Activated CD4-positive, alpha-beta T cell treated with anti-CD3 and anti-CD28 coated beads, Interleukin-2, amount 50 U/mL, for 24 hours (primary cell): ENCODE data around the gene SMIM26.
"Not testable (repeated sequence)": the region's sequence is repeated elsewhere in the genome, so short reads cannot be mapped to it uniquely, and the experiment has no call there.

Source experiments
- DNase-seq, 2 donors: peaks; one replicate each; pipeline ENCODE4 v3.0.0-alpha.2; 2020; ENCODE audit warnings: low read depth in 1 of 2, low spot score in 1 of 2

The SMIM26 gene, protein sequence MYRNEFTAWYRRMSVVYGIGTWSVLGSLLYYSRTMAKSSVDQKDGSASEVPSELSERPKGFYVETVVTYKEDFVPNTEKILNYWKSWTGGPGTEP

DNA sequence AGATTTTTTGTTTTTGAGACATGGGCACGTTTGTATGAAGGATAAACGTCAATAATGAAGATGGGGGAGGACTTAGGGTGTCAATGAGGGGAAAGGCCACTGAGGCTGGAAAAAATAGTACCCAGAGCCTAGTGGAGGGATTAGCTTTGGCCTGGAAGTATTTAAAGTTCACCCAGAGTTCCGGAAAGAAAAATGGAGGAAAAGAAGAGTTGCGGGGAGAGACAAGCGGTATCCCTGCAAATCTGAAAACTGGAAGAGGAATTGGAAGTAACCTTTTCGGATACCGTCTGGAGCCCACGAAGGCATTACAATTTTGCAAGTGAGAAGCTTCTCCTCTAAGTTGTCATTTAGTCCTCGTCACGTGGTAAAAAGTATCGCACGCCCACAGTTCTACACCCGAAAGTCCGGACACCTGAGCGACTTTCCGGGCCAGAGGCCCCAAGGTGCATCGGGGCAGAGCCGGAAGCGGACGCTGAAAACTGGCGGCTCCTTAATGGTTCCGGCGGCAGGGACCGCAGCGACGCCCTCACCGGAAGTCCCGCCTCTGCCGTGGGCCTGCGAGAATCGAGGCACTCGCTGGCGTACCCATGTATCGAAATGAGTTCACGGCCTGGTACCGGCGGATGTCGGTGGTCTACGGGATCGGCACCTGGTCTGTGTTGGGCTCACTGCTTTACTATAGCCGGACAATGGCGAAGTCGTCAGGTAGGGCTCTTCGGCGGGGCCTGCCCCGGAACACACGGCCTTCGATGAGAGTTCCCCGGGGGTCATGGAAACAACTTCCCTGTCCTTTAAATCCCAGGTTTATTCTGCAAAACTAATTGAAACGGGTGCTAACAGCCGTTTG is at the start of gene SMIM26:
TSS of gene SMIM26 (plus strand) at position 541 of the 847 bp plus-strand sequence. CDS start at position 588, 47 bp downstream.
- peak; percentile 85 to 90 for DNase-seq

DNA sequence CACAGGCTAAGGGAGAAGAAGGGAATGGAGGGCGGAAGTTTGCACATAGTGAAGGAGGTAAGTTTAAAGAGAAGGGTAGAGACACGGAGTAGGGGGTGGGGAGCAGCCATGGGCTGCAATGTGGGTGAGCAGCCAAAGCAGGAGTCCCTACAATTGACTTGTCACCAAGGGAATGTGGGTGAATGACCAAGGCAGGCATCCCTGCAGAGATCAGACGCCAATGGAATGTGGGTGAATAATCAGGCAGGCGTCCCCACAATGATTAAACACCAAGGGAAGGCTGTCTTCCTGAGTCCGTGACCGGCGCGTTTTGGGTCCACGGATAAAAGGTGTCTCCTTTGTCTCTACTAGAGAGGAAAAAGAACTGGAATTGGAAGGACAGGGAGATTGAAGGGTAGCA is 45.2 kb upstream of the SMIM26 start:
- not testable (repeated sequence) for DNase-seq

DNA sequence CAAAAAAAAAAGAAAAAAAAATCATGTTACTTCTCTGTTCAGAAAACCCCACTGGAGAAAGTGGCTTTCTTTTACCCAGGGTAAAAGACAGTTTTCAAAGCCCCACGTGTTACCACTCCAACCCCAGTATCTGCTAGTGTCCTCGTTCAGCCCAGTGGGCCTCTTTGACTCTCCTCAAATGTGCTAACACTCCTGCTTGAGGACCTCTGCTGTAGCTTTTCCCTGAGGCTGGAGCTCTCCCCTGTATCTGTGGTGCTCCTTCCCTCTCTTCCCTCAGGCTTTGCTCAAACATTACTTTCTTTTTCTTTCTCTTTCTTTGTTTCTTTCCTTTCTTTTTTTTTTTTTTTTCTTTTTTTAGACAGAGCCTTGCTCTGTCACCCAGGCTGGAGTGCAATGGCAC is 44.2 kb upstream of the SMIM26 start:
- DNase-seq: no peak

DNA sequence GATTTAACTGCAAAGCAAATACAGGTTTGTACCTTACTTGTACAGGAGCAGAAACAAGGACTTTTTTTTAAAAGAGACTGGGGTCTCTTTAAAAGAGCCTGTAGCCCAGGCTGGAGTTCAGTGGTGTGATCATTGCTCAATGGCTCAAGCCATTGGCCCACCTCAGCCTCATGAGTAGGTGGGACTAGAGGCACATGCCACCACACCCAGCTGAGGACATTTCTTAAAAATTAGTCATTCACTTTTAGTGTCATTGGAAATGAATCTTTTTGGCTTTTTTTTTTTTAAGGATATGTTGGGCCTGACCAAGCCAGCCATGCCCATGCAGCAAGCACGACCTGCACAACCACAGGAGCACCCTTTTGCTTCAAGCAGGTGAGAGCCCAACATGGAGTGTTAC is 42.6 kb upstream of the SMIM26 start:
- DNase-seq: no peak

DNA sequence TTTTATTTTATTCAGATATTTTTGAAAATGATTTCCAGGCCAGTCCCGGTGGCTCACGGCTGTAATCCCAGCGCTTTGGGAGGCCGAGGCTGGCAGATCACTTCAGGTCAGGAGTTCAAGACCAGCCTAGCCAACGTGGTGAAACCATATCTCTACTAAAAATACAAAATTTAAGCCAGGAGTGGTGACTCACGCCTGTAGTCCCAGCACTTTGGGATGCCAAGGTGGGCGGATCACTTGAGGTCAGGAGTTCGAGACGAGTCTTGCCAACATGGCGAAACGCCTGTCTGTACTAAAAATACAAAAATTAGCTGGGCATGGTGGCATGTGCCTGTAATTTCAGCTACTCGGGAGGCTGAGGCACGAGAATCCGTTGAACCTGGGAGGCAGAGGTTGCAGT is 40.5 kb upstream of the SMIM26 start:
- not testable (repeated sequence) for DNase-seq

DNA sequence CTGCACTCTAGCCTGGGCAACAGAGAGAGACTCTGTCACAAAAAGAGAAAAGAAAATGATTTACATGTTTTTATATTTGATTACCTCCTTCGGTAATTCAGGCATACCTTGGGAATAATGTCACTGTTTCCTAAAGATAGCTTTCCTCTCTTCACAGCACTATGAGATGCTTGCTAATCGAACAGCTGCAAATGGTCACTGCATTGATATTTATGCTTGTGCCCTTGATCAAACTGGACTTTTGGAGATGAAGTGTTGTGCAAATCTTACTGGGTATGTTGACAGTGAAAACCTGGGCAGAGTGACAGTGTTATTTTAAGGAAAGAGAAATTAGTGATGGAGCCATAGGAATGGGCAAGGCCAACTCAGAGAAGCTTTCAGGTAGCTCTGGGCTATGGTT is 39.9 kb upstream of the SMIM26 start:
- no peak for DNase-seq

DNA sequence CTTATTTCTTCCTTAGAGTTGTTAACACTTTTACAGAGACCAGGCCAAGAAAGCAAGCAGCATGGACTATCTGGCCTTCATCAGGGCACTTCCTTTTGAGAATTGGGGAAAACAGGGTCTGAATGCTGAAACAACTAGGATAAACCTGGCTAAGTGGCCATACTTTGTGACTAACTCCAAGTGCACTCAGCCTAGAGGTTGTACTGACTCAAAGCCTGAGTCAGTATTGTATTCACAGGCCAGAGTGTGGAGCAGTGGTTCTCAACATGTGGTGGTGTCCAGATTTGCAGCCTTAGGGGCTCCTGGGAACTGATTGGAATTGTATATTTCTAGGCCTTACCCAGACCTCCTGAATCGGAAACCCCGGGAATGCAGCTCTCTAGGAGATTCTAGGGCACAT is 39.4 kb upstream of the SMIM26 start:
- DNase-seq: no peak

DNA sequence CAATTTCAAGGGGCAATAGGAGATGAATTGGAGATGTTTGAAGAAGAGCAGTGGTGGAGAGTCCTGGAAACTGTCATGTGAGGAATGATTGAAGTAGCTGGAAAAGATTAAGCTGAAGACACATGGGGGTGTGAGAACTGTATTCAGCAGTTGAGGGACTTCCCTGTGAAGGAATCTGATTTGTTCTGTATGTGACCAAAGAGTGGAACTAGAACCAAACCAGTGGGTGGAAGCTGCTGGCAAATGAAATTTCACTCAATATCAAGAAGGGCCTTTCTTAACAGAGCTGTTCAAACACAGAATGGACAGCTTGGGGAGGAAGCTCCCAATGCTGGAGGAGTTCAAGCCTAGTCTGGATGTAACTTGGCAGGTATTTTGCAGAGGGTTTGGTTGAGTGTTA is 38.2 kb upstream of the SMIM26 start:
- DNase-seq: no peak

DNA sequence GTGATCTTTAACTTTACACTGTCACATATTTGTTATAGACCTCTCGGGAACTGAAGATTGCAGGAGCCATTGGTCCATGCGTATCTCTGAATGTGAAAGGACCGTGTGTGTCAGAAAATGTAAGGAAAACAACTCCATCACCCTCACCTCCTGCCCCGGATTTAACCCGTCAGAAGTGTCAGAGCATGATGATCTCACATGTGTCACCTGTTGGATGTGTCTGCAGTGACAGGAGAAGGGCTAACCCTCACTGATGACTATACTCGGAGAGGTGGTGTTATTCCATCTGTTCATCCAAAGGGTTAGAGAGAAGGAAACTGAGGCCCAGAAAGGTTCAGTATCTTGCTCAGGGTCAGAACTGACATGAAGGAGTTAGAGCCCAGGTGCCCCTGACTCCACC is 34.6 kb upstream of the SMIM26 start:
- DNase-seq: no peak

DNA sequence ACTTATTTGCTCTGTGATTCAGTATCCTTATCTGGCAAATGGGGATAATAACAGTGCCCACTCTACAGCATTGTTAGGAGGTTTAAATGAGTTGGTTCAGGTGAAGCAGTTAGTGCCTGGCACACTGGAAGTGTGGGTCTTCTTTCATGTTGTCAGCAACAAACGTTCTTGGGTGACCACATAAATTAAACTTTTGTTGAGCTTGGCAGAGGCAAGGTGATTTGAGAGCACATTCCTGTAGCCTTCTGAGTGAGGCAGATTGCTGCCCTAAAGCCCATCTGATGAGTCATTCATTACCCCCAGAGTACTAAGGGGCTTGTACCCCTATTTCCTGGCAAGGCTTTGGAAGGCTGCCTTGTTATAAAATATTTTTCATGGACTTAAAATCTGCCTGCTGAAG is 33.7 kb upstream of the SMIM26 start:
- DNase-seq: no peak

DNA sequence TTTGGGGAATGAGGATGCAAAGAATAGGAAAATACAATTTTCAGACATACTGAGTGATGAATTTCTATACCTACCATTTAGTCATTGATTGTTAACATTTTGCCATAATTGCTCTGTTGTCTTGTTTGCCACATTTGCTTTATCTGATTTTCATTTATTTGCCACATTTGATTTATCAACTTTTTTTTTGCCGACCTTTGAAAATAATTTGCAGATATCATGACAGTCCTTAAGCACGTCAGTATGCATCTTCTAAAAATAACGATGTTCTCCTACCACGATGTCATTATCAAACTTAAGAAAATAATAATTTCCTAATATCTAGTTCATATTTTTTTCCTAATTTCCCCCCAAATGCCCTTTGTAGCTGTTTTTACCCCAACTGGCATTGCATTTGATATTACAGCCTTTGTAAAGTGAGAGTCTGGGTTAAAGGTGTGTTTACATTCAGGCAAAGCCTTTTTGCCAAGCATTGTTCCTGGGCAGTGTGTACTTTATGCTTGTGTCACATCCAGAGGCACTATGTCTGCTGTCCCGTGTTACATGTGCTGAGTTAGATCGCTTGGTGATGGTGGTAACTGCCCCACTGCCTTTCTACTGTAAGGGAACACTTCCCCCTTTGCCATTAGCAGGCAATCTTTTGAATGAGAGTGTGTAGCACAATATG is 33.1 kb upstream of the SMIM26 start:
- DNase-seq: no peak

DNA sequence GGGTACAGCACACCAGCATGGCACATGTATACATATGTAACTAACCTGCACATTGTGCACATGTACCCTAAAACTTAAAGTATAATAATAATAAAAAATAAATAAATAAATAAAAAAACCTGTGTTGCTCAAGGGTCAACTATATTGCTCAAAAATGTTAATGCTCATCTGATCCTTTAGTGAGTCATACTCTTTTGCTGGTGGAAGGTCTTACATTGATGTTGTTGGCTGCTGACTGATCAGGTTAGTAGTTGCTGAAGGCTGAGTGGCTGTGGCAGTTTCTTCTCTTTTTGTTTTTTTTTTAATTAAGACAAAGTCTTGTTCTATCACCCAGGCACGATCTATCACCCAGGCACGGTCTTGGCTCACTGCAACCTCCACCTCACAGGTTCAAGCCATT is 29.6 kb upstream of the SMIM26 start:
- no peak for DNase-seq

DNA sequence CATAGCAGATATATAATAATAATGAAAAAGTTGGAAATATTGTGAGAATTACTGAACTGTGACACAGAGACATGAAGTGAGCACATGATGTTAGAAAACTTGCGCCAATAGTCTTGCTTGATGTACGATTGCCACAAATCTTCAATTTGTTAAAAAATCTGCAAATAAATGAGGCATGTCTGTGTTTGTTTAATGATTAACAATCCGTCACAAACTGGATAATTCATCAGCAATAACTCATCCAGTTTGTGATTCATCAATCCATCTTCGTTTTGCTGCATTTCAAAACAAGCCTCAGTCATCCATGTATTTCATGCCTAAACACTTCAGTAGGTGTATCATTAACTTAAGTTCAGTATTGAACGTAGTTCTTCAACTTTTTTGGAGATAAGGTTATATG is 25.5 kb upstream of the SMIM26 start:
- DNase-seq: no peak

DNA sequence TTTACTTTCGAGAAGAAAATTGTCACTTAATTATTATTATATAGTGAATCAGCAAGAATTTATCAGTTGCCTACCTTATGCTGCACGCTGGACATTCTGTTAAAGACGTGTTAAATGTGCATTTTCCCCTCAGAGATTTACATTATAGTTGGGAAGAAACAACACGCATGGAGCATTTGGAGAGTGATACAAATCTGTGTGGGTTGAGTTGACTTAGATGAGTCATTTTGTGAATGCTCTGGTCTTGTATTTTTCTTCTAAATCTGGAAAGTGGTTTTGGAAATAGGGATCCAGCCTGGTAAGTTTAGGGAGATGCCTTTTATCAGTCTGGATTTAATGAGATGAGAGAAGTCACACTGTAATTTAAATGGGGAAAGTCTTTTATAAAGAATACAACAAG is 24.0 kb upstream of the SMIM26 start:
- DNase-seq: no peak

DNA sequence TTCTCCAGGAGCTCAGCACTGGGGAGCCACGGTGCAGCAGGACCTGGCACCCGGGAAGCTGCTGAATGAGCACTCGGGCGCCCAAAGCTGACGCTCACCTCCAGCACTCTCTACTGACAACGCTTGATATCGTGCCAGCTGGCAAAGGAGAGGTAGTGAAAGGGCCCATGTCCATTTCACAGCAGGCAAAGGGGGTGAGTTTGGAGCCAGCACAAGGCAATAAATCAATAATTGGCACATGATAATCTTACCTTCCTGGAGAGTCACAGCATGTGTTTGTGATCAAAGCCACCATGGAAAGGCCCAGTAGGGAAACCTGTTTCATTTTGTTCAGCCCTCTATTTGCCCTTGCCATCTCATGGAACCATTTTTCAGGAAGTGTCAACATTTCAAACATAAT is 23.3 kb upstream of the SMIM26 start:
- DNase-seq: no peak

DNA sequence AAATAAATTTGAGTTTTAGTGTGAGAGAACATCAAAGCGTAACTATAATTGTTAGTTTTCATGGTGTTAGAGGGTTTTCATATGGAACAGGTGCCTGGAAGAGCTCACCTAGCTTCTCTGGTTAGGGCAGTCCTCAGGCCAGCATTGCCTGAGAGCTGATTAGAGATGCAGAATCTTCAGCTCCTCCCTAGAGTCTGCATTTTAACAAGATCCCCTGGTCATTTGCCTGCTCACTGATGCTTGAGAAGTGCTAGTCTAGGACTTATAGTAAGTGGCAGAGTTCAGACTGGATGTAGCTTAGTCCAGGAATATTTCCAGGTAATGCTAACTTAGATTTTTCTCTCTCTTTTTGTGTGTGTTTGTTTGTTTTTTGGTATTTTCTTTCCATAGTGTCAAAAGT is 21.7 kb upstream of the SMIM26 start:
- no peak for DNase-seq

DNA sequence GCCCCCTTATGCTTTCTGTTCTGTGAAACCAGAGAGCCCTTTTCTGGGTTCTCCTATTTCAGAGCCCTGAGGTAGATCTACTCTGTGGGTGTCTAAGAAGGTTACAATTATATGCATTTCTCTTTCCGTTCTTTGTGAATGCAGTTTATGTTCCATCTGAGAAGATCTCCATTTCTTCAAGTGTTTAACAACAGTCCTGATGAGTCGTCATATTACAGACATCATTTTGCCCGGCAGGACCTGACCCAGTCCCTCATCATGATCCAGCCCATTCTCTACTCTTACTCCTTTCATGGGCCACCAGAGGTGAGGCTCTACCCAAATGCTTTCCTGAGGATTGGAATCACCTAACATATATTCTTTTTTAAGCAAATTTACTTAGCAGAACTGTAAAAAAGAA is 18.8 kb upstream of the SMIM26 start:
- no peak for DNase-seq

DNA sequence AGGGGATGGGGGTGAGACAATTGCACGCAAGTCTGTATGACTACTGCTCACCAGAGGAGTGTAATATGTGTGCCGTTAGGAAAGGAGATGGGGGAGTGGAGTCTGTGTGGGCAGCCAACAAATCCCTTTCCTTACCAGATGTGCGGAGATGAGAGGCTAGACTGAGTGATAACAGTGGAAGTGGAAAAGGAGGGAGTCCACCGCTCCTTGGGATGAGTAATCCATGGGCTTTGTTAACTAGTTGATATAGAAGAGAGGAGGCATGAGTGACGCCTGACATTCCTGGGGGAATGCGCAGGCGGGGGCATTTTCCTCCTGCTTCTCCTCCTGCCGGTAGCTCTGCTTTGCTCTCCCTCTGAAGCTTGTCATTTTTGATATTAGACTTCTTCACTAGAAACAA is 13.5 kb upstream of the SMIM26 start:
- no peak for DNase-seq

DNA sequence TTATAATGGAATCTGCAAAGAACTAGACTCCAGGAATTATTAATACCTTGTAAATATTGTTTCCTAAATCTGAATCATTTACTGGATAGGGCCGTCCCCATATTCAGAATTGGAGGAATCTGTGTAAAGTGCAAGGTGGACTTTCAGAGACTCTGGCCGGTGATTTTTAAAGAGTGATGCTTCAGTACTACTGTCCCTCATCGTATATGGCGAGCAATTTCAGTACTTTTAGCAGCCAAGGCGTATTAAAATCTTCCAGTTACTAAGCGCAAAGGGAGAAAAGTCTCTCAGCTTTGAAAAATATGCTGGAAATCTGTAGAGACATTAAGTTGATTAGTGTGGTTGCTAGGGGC is 483 bp downstream of the SMIM26 start:
- no peak for DNase-seq

DNA sequence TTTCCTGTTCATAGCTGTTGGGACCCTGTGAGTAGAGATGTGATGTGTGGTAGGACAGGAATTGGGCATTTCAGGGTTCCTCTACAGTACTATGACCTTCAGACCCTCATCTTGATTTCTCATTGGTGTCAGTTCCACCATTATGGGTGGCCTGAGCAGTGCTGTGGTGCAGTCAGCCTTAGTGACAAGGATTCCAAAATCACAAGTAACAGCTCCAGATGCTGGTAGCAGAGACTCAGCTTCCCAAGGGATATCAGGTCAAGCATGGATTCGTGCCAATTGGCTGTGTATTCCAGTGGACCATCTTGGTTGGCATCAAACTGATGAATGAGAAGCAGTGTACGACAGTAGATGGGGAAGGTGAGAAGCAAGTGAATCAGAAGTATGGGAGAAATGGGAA is 3.8 kb downstream of the SMIM26 start:
- DNase-seq: no peak

DNA sequence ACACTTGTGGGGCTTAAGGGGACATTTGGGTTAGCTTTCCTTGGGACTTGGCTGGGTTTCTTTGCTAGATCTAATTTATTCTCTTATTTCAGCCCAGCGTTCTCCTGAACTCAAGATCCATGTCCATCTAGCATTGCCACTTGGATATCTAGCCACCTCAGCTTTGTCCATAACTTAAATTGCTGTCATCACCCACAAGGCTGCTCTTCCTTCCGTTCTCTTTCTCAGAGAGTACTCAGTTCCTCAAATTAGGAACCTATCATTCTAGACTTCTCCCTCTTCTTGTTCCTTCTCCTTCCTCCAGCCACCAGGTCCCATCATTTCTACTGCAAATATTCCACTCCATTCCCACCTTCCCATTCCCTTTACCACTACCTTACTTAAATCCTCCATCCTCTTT is 4.3 kb downstream of the SMIM26 start:
- no peak for DNase-seq

DNA sequence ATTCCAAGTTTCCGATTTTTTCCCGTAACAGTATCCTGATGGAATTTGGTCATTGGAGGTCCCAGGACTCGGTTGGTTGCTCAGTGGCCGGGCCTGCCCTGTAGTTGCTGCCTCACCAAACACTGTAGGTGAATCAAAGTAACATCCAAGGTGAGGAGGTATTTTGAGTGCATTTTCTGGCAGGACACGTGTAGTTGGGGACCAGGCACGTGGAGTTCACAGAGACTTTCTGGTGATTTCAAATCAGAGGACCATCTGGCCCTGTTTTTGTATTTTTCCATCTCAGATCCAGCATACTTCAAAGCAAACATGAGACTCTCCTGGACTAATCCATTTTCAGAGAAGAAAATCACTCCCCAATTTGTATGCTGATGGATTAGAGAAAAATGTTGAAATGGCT is 10.7 kb downstream of the SMIM26 start:
- DNase-seq: no peak

DNA sequence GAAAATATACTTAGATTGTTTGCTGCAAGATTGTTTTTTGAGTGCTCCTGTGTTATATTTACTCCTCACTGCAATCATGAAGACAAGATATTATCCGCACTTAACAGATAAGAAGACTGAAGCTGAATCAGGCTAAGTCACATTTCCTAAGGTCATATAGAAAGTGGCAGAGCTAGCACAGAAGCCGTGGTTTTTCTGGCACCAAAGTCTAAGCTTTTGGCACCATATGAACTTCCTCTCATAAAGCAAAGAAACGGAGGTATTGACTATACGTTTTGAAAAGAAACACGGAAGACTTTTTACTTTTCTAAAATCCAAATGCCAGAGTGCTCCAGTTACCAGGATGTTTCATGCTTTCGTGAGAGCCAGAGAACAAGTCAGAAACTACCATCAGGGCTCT is 11.3 kb downstream of the SMIM26 start:
- DNase-seq: no peak
